GM19397 (cell line): ENCODE results near the gene GP9.

ENCODE experiments used
- ATAC-seq: cut with Tn5 transposase; IDR thresholded peaks from one replicate; pipeline ENCODE4 v1.9.1; 2021; ENCODE audit warnings: mild to moderate bottlenecking, moderate library complexity; ENCODE audit not compliant: unreplicated experiment

GP9 gene

GRCh38 chr3:129027544-129027880, 33.1 kb upstream of the GP9 start:
- no peak for ATAC-seq

GRCh38 chr3:129028866-129029265, 31.7 kb upstream of the GP9 start:
- ATAC-seq = no peak

GRCh38 chr3:129030611-129031010, 30.0 kb upstream of the GP9 start:
- ATAC-seq = no peak

- no peak for ATAC-seq
These were observed 28.9 kb upstream of the GP9 start for GRCh38 chr3:129031476-129032215.

GRCh38 chr3:129032716-129033115, 27.9 kb upstream of the GP9 start:
- ATAC-seq = no peak

- ATAC-seq = no peak
These were observed 27.4 kb upstream of the GP9 start for GRCh38 chr3:129033151-129033550.

- ATAC-seq = no peak
These were observed 26.8 kb upstream of the GP9 start for GRCh38 chr3:129033633-129034321.

- no peak for ATAC-seq
These were observed 25.9 kb upstream of the GP9 start for GRCh38 chr3:129034642-129035041.

- no peak for ATAC-seq
These were observed 25.0 kb upstream of the GP9 start for GRCh38 chr3:129035360-129036221.

- ATAC-seq = no peak
These were observed 24.1 kb upstream of the GP9 start for GRCh38 chr3:129036222-129037092.

- no peak for ATAC-seq
These were observed 23.5 kb upstream of the GP9 start for GRCh38 chr3:129037093-129037419.

GRCh38 chr3:129038121-129038855, 22.3 kb upstream of the GP9 start:
- ATAC-seq = no peak

- ATAC-seq = no peak
These were observed 21.1 kb upstream of the GP9 start for GRCh38 chr3:129039271-129040038.

- no peak for ATAC-seq
These were observed 20.6 kb upstream of the GP9 start for GRCh38 chr3:129040039-129040336.

- no peak for ATAC-seq
These were observed 19.8 kb upstream of the GP9 start for GRCh38 chr3:129040579-129041300.

- no peak for ATAC-seq
These were observed 14.9 kb upstream of the GP9 start for GRCh38 chr3:129045675-129046036.

GRCh38 chr3:129046037-129046731, 14.4 kb upstream of the GP9 start:
- no peak for ATAC-seq

GRCh38 chr3:129046732-129047552, 13.6 kb upstream of the GP9 start:
- no peak for ATAC-seq
